AG20443 (cell line): ENCODE data around the gene EYS.

Experiments used
- DNase-seq: peaks from one replicate; pipeline ENCODE4 v3.0.0; 2012; ENCODE audit warnings: low spot score, mixed read lengths

Gene EYS

DNA sequence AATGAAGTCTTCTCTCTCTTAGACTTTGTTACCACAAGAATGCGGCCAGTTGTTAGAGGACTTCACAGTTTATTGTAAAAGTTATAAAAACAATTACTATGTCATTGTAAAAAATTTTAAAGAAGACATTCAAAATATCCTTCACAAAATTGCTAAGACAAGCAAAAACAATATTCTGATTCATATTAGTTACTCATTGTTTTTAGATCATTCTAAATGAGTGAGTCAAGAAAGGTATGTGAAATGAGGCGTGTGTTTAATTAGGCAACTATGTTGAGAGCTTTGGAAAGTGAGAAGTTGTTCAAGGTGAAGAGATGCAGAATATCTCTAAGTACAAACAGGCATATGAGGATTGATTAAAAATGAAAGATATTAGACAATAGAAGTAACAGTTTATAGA lies 875.3 kb downstream of the EYS start:
- no peak for DNase-seq

DNA sequence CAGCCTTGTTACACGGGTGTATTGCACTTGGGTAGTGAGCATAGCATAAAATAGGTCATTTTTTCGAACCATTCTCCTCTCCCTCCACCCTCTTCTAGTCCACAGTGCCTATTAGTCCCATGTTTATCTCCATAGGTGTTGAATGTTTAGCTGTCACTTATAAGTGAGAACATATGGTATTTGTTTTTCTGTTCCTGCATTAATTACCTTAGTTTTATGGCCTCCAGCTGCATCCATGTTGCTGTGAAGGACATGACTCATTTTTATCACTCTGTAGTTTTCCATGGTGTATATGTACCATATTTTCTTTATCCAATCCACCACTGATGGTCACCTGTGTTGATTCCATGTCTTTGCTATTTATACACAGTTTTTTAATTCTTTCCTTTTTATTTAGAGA lies 889.5 kb downstream of the EYS start:
- no peak for DNase-seq

DNA sequence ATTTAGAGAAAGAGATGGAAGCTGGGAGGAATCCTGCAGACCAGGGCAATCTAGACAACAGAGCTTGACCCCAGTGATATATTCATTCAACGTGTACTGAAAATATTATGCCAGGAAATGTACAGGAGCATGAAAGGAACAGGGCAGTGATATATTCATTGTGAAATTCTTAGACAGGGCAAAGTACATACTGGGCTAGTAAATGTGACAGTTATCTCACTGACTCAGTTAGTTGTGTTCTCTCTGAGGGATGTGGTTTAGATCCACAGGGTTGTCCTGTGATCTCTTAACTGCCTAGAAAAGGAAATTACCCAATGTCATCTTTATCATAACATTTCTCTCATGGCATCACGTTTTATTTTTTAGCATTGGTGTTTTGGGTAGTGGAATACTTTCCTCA lies 891.3 kb downstream of the EYS start:
- no peak for DNase-seq

DNA sequence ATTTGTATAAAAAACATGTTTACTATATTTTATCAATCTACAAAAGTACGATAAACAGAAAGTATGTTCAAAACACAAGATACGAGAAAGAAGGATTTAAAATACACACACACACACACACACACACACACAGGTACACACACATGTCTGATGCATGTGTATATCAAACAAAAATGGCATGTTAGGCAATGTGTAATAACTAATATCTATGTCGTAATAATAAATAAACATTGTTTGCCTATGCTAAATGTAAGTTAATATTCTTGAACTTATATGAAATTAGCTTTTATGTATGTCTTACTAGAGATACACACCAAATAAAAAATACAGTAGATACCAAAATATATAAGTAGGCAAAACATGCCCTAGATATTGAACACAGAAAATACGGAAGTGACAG lies 894.9 kb downstream of the EYS start:
- DNase-seq: no peak

DNA sequence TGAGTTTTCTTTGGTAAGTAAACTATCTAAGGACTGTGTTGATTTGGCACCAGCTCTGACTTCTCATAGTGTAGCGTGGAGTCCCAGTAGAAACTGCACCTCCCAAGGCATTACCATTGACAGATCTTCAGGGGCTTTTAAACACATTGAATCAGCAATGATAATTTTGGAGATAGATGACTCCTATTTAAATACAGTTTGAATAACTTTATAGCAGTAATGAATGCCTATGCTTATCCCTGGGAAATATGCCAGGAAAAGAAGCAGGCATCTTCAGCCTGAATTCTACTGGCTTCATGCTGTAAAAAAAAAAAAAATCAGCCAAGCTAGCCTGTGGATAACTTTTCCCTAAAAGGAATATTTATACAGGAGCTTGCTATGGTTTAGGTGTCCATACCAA lies 895.9 kb downstream of the EYS start:
- no peak for DNase-seq

DNA sequence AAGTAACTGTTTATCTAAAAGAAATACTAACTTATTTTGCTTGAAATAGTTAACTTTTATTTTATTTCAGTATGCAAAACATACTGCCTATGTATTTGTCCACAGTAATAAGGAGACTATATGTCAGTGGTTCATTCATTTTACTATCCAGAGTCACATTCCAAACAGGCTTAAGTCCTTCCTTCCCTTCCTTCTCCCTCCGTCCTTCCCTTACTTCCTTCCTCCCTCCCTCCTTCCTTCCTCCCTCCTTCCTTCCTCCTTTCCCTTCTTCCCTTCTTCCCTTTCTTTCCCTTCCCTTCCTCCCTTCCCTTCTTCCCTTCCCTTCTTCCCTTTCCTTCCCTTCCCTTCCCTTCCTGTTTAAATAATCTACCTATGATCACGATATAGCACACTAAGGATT lies 899.2 kb downstream of the EYS start:
- no peak for DNase-seq

DNA sequence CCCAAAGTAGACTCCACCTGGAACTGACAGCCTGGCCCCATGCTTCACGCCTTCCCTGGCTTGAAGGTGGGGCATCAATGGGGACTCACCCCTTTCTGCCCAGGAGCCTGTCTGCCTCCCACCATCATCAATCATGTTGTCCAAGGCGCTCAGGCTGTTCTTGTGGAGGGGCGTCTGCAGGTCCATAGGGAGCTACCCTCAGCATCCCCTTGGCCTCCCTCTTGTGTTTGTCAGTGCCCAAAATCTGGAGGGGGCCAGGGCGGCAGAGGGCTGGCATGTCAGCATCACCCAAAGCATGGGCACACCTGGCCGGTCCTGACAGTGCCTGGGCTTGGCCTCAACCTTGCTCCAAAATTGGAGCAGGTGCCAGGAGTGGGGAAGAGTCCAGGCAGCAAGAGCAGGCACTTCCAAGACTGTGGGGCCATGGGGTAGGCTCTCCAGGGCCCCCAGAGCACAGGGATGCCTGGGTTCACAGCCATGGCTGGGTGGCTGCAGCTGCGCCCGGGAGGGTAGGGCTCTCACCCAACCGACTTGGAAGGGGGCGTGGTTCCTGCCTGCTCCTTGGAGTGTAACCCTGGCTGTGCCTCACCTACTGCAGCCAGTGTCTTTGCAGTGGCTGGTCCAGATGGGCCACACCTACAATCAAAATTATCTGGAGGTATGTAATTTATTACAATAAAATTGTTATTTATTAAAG lies 903.4 kb downstream of the EYS start:
- no peak for DNase-seq

DNA sequence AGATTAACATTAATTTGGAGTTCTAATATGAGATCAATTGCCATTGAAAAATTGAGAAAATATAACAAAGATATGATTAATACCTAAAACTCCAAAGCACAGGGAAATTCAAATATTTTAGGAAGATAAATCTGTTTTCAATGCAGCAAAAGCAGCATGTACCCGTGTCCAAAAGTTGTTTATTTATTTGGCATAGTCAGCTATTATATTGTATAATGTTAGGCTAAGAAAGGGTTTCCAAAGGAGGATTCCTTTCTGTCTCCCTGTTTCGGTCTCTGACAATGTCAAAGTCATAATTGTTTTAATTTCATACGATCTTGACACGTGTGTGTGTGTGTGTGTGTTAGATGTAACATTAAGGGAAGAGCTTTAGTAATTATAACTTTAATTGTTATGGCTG lies 914.5 kb downstream of the EYS start:
- no peak for DNase-seq

DNA sequence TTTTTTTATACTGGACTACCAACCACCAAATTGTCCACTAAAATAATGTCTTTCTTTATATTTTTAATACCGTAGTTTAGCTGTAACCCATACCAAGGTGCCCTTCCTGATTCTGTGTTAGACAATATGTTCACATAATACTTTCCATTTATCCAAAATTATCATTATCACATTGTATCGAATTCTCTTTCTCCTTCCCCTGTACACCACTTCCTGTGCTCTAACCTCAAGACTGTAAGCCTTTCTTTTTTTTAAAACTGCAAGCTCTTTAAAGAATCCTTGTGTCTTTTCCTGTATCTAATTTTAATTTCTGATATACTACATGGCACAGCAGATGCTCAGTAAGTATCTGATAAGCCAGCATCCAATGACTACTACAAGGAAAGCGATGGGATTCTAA lies 917.5 kb downstream of the EYS start:
- no peak for DNase-seq

DNA sequence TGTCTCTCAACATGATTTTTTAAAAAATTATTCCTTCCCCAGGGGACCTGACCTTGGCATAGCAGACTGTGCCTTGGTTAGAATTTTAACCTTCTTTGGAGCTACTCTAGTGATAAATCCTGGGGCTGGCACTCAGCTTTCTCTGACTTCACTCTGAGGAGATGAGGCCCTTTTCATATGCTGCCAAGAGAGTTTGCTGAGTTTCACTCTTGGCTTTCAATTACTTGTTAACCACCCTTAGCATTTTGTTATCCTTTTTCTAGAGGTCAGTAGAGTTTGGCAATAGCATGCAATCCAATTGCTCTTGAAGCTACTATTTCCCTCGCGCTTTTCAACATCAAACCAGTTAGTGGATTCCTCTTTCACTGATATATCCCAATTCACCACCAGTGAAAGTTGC lies 920.3 kb downstream of the EYS start:
- DNase-seq: no peak

DNA sequence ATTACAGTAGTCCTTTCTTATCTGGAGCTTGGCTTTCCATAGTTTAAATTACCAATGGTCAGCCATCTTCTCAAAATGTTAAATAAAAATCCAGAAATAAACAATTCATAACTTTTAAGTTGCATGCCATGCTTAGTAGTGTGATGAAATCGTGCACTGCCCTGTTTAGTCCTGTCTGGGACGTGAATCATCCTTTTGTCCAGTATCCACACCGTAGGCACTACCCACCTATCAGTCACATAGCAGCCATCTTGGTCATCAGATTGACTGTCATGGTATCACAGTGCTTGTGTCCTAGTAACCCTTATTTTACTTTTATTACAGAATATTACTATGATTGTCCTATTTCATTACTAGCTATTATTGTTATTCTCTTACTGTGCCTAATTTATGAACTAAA lies 924.1 kb downstream of the EYS start:
- no peak for DNase-seq

DNA sequence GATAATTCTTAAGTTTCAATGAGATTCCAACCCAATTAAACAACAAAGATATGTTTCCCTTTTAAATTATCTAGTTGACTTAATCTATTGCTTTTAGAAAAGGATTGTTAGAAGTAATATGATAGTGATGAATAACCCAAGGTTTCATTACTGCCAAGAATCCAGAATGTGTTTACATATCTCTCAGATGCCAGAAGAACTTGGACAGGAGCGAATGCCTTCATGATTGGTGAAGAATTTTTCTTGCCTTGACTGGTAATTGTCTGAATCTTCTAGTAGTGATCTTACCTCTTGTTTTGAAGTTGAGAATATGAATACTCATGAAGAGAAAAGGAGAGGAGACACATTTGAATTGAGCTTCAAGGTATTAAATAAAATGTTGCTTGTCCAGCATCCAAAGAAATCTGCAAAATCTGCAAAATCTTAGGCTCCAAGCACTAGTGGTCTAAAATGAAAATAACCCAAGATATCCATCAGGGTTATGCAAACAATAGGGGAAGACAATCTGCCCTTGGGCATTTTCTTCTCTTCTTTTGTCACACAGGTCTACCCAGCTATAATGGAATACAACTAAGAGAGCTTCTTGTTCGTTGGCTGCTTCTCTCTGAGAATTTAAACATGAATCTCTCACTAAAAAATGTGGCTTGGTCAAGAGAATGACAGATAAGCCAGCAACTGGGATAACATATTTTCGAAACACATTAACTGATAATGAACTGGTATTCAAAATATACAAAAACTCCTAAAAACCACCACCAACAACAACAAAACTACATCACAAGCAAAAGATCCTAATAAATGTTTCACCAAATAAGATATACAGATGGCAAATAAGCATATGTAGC lies 928.9 kb downstream of the EYS start:
- no peak for DNase-seq

DNA sequence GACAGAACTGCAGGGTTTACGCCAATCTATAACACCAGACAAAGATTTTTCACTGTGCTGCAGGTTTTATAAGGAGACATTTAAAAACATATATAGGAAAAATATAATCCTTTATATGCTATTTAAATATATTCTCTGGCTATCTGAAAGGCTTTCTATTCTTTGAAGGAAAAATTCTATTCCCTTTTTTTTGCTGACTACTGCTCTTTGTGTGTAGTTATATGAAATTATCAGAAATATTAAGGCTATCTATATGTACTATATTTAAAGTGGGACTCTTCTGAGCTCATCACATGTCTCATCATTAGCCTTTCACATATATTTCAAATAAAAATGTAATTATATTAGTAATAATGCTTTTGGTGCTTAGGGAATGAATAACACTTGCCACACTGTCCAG lies 930.7 kb downstream of the EYS start:
- DNase-seq: no peak

DNA sequence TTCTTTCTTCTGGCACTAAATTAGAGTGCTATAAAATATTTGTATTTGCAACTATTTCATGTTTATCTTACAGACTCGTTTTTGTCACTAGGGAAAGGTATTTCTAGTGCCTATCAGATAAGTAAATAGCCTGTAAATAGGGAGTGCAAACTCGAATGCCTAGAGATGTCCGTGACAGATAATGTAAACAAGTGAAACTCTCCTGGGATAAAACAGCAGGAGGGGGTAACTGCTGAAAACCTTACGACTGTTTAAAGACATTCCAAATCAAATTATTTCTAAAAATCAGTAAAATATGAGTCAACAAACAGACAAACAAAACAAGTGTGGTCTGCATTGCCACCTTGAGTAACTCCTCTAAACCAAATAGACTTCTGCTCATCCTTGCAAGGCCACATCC lies 932.1 kb downstream of the EYS start:
- DNase-seq: no peak

DNA sequence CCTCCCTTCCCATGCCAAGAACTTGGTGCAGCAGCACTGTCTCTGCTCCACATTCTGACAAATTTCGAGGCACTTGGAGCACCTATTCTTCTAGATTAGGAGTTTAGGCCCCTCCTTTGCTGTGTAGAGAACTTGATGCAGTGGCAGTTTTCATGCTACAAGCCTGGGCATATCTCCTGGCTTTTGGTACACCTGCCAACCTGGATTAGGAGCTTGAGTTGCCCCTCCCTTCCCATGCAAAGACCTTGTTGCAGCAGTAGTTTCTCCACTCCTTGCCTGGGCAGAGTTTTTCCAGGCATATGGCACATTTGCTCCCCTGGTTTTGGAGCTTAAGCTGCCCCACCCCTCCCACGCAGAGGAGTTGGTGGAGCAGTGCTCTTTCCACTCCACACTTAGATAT lies 956.1 kb downstream of the EYS start:
- DNase-seq: no peak

DNA sequence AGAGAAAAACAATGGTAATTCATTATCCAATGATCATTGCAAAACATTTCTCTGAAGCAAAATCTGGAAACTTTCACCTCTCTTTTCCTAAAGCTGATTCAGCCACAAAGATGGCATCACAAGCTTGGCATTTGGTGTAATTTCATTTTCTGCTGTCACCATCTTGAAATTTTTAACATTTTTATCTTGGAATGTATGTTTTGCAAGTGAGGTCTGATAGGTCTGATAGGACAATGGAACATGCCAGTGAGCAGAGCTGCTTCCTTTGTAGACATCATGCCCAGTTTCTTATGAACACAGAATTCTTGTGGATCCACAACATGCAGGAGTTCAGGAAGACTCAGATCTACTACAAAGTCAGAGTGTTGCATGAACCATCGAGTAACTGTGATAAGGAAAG lies 969.6 kb downstream of the EYS start:
- no peak for DNase-seq

DNA sequence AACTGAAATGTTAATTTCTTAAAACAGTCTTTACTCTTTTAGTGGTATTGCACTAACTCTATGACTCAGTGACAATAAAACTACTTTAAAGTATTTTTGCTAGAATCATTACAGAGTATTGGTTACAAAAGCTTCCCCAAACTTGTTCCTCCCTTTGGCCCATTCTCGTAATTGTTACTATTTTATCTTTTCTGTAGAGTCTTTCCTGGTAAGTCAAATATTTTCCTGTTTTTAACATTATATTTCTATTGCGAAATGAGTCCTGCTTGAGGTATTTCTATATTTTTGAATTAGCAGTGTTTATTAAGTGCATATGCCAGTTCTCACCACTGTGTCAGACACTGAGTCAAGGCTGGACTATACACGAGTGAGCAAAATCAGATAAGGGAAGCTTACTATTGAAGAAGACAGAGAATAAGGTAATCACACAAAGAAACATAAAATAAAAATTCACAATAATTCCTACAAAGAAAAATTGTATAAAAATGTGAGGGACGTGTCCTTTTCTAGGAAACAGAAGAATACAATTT lies 970.5 kb downstream of the EYS start:
- DNase-seq: no peak

DNA sequence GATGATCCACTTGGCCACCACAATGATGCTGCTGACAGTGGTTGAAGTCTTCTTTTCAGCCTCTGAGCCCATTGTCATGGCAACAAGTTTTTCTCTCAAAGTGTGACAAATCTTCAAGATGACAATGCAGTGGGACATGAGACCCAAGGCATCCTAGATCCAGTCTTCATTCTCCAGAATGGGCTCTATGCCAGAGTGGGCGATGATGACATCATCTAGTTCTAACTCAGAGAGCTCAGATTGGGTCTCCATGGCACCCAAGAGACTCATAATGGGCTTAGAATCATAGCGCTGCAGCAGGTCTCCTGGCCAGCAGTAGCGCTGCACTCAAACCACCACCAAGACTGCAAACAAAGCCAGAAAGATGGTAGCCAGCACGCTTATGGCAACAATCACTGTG lies 973.6 kb downstream of the EYS start:
- DNase-seq: no peak

DNA sequence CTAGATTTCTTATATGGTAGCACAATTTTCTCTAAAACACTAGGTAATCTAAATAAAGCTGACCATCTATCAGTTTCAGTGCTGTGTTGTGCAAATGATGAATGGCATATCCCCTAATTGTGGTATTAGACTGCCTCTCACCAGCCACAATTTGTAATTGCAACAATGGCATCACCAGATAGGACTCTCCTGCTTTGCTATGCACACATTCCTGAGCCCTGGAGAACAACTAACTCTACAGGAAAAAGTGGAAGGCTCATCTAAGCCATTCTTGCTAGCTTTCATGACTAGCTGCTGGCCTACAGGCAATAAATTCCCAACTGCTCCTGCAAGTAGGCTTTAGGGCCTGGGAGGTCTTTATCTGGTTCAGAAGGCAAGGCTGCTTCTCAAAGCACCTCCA lies 974.1 kb downstream of the EYS start:
- no peak for DNase-seq

DNA sequence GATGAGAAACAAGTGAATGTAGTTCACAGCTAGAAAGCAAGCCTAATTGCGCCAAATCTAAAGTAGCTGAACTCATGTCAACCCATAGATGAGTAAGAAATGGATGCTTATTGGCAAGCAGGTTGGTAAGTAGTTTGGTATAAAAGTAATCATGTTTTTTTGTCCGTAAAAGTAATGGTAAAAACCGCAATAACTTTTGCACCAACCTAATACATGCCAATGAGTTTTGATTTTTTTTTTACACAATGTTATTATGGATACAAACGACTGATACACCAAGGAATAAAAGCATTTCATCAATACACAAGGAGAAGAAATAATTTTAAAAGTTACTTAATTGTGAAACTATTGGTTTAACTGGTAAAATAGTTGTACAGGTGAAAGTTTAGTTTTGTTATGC lies 977.5 kb downstream of the EYS start:
- DNase-seq: no peak

DNA sequence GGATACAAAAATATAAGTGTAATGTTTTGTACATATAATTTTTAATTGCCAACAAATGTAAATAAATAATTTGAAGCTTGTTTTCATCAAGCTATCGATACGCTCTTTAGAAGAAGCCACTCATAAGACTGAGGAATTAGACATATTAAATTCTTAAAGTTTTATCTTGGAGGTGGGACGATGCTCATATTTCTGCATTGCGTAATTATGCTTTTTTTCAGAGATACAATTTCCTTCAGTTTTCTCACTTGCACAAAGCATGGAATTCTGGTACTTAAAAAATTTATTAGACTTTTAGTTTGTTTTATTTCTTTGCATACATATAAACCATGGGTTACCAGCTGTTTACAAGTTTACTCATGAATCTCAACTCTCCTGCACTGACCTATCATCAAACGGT lies 980.0 kb downstream of the EYS start:
- DNase-seq: no peak

DNA sequence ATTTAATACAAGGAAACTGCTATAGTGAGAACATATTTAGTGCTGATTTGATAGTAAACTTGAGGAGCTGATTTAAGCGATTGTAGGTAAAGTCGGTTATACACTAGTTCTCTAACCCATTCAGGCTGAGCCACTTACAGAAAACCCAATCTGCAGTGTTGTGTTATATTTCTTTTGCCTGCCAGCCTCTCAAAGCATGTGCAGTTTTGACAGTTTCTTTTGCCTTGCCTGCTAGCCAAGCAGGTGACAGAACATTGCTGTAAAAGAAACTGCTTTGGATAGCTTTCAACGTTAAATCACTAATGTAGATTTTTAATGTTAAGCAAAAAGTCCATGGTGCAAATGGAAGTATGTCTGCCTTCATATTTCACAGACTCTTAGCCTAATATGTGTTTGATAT lies 982.9 kb downstream of the EYS start:
- no peak for DNase-seq

DNA sequence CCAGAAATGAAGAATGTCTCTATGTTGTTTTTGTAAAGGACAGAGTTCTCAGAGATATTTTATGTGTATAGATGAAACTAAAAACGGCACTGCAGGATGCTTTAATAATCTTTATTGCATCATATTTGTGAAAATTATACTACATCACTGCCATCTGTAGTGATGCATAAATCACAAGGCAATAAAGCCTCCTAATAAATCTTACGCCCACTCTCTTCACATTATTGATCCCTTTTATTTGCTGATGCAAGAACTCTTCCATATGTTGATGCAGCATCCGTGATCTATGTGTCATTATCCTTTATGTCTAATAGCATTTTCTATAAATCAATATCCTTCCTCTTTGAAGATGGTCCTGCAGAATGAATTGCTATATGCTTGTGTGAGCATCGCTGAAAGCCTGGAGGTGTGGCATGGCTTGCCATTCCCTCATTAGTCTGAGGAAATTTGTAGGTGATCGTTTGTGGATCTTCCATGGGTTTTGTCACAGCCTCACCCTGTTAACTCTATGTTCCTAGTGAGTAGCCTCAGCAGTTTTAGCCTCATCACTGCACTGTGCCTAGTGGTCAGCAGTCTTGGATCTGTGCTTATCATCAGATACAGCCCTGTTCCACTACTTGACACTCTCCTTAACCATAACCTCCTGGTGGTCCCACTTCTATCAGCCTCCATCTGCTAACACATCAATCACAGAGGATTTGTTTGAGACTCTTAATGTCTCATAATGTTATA lies 983.5 kb downstream of the EYS start:
- DNase-seq: no peak
